HepG2 (cell line): ENCODE results near the gene PPP2R2B. TPM values are rescaled to one million over a fixed set of nuclear protein-coding genes. Genes with fewer than 3 reads are reported as not detected.

Experiments used
- ATAC-seq: fragments of 200-7000 bp; cut with Tn5 transposase; 3 replicates; pipeline ENCODE4 v1.9.1; 2020; ENCODE audit warnings: mild to moderate bottlenecking, moderate library complexity
- BruUV-seq: library from RNA; stranded (reverse); fragments of 400-500 nt; replicated peaks from 2 replicates; lab custom pipeline; 2021; lab: Mats Ljungman, UMichigan
- CTCF ChIA-PET: fragments of 300-600 bp; formaldehyde crosslinking; extraction: SDS; loops from one replicate; lab custom pipeline; 2021; ENCODE audit warnings: low total read pairs, inconsistent platforms, low intra/inter-chr PET ratio; lab: Yijun Ruan, JAX
- POLR2A ChIA-PET: fragments of 350-600 bp; sonication (Branson Sonifier 250); formaldehyde crosslinking; loops from one replicate; lab custom pipeline; 2020; ENCODE audit warnings: antibody characterized with exemption, inconsistent platforms; lab: Yijun Ruan, JAX
- DNase-seq: peaks from one replicate; pipeline ENCODE4 v3.0.0-alpha.2; 2015; ENCODE audit warnings: low spot score
- FAIRE-seq: peaks from 3 replicates; lab custom pipeline; 2011; peaks lifted over from hg19 to GRCh38; lab: Jason Lieb, UNC
- H2AFZ ChIP-seq: one replicate; pipeline ENCODE4 v1.6.1; 2011; ENCODE audit warnings: low read length, inconsistent platforms
- H3K27ac ChIP-seq: fragments of 300-600 bp; 3 replicates; pipeline ENCODE4 v1.8.0; 2011; ENCODE audit warnings: mixed run types, mild to moderate bottlenecking, mixed read lengths, low read length, inconsistent platforms; ENCODE audit not compliant: insufficient read depth; ENCODE audit errors: extremely low read length
- H3K27me3 ChIP-seq, 2 experiments: fragments of 200-600 bp in 1 of 2; 2 replicates in 1 of 2; 3 replicates in 1 of 2; pipeline versions ENCODE4 v1.6.0 to v1.8.0; 2011; ENCODE audit warnings: low read length in 2 of 2, mild to moderate bottlenecking in 2 of 2, moderate library complexity in 2 of 2, inconsistent platforms in 1 of 2; ENCODE audit not compliant: insufficient read depth in 2 of 2, control insufficient read depth in 1 of 2
- H3K36me3 ChIP-seq, 2 experiments: fragments of 200-600 bp in 1 of 2; replicated peaks in 1 of 2; 2 replicates in 1 of 2; 3 replicates in 1 of 2; pipeline versions ENCODE4 v1.5.1 to v1.8.0; 2011; ENCODE audit warnings: low read length in 2 of 2, inconsistent platforms in 1 of 2; ENCODE audit not compliant: insufficient read depth in 2 of 2, control insufficient read depth in 1 of 2
- H3K4me1 ChIP-seq: 2 replicates; pipeline ENCODE4 v1.5.1; 2012; ENCODE audit warnings: low read length, inconsistent platforms; ENCODE audit not compliant: insufficient read depth
- H3K4me2 ChIP-seq: 2 replicates; pipeline ENCODE4 v1.6.0; 2011; ENCODE audit warnings: low read depth, low read length, inconsistent platforms
- H3K4me3 ChIP-seq, 3 experiments: fragments of 200-600 bp in 1 of 3; sonication (generic), shearing (Covaris generic) in 1 of 3; replicated peaks in 1 of 3; 2 replicates each; pipeline ENCODE4 v1.5.1; 2011 to 2016; ENCODE audit warnings: low read length in 3 of 3, inconsistent platforms in 2 of 3, low read depth in 2 of 3, mild to moderate bottlenecking in 2 of 3, control low read depth in 1 of 3, mixed read lengths in 1 of 3; ENCODE audit not compliant: insufficient read depth in 1 of 3
- H3K79me2 ChIP-seq: one replicate; pipeline ENCODE4 v1.6.1; 2011; ENCODE audit warnings: low read length, inconsistent platforms; ENCODE audit not compliant: insufficient read depth
- H3K9ac ChIP-seq: 2 replicates; pipeline ENCODE4 v1.6.0; 2011; ENCODE audit warnings: mild to moderate bottlenecking, low read depth, low read length, inconsistent platforms; ENCODE audit not compliant: insufficient read depth
- H3K9me3 ChIP-seq: 2 replicates; pipeline ENCODE4 v1.5.1; 2012; ENCODE audit warnings: mild to moderate bottlenecking, low read length
- H4K20me1 ChIP-seq: 2 replicates; pipeline ENCODE4 v1.6.0; 2011; ENCODE audit warnings: inconsistent platforms, mild to moderate bottlenecking, low read length, moderate library complexity; ENCODE audit not compliant: insufficient read depth
- BRD4 ChIP-seq: sonication (generic); formaldehyde crosslinking; IDR thresholded peaks from 2 replicates; pipeline ENCODE4 v1.4.0; 2020; ENCODE audit warnings: missing genetic modification reagents
- EEA1 ChIP-seq: sonication (generic); formaldehyde crosslinking; IDR thresholded peaks from 2 replicates; pipeline ENCODE4 v1.5.1; 2020; ENCODE audit warnings: mild to moderate bottlenecking, missing genetic modification reagents, borderline replicate concordance
- KAT2B ChIP-seq: fragments of 150-350 bp; IDR thresholded peaks from 2 replicates; pipeline ENCODE4 v1.6.1; 2014; ENCODE audit warnings: low read depth, low read length, borderline replicate concordance
- MIER2 ChIP-seq: IDR thresholded peaks from 2 replicates; pipeline ENCODE4 v1.6.1; 2016; ENCODE audit warnings: missing biosample characterization, missing genetic modification reagents
- PRPF4 ChIP-seq: fragments of 200-400 bp; formaldehyde crosslinking; IDR thresholded peaks from 2 replicates; pipeline ENCODE4 v1.6.1; 2016; ENCODE audit warnings: low read length, low read depth; ENCODE audit not compliant: poor library complexity, severe bottlenecking
- ZEB1 ChIP-seq: IDR thresholded peaks from 2 replicates; pipeline ENCODE4 v1.6.1; 2012; ENCODE audit warnings: mild to moderate bottlenecking, low read depth, inconsistent platforms; ENCODE audit not compliant: insufficient replicate concordance
- ZNF441 ChIP-seq: sonication (generic); formaldehyde crosslinking; IDR thresholded peaks from 2 replicates; pipeline ENCODE4 v1.7.0; 2021; ENCODE audit warnings: missing genetic modification reagents, borderline replicate concordance
- ZNF549 ChIP-seq: sonication (generic); formaldehyde crosslinking; IDR thresholded peaks from 2 replicates; pipeline ENCODE4 v1.5.0; 2020; ENCODE audit warnings: missing genetic modification reagents
- ZNF788 ChIP-seq: sonication (generic); formaldehyde crosslinking; IDR thresholded peaks from 2 replicates; pipeline ENCODE4 v1.5.0; 2020; ENCODE audit warnings: mild to moderate bottlenecking, missing genetic modification reagents, borderline replicate concordance
- WGBS: methylation state at CpG from one replicate; pipeline ENCODE4 v1.1.6; 2017; ENCODE audit warnings: low lambda C conversion rate; 5-methylcytosine and 5-hydroxymethylcytosine counted together
- in situ Hi-C: cut with HindIII; loops from 2 replicates; pipeline ENCODE4 v1.10.0; 2017; ENCODE audit warnings: low pct_unique_long_range_greater_than_20kb; ENCODE audit not compliant: extremely low pct_ligation_motif_present
- intact Hi-C: fragments of 100-400 bp; cut with micrococcal nuclease; formaldehyde crosslinking; loops from one replicate; pipeline ENCODE4 v1.10.0; 2022; ENCODE audit not compliant: unreplicated experiment
- polyA plus RNA-seq, 8 experiments: library from polyadenylated mRNA; depleted of rRNA in 3 of 8; stranded (reverse) in 7 of 8; unstranded in 1 of 8; fragments of >200 nt; fragmentation: Illumina TruSeq in 4 of 8; extraction: Trizol in 4 of 8; gene quantifications; 2 replicates each; pipeline versions ENCODE4 v1.2.1 to v1.2.3, GENCODE V29; 2011 to 2016; ENCODE audit warnings: low read depth in 4 of 8, missing spikeins in 1 of 8, mixed read lengths in 1 of 8; ENCODE audit not compliant: insufficient read depth in 1 of 8
- total RNA-seq, 5 experiments: library from RNA; depleted of rRNA; stranded (reverse); fragments of >200 nt; fragmentation: Illumina TruSeq; extraction: Trizol; gene quantifications; 2 replicates each; pipeline ENCODE4 v1.2.3, GENCODE V29; 2016; ENCODE audit warnings: low read depth in 1 of 5

Gene PPP2R2B
- total and polyA plus RNA-seq, 2 of the 13 experiments (the other 11 are each of a cell fraction or from before 2014, with no cell fraction given): not detected

DNA sequence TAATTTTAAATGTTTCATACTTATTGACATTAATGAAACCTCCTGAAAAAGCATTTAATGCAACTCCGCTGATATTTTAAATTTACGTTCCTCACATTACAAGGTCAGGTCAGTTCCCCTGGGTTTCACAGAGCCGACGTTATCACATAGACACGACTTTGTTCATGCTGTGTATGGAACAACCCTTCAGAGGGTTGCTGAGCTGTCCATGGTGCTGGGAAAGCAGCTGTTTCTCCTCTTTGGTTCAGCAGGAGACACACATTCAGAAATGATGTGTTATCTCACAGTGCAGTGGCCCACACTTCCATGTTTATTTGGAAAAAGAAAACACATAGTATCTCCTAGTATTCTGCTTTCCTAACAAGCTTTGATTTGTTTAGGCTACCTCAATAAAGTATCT, 53.5 kb downstream of the PPP2R2B start (continued):
- TF ChIP-seq ZNF788 (CRISPR knock-in tag) (no peak), KAT2B (no peak), ZEB1 (no peak), MIER2 (CRISPR knock-in tag) (peak; percentile 99), EEA1 (CRISPR knock-in tag) (no peak), ZNF441 (0 out of 2 replicates have a peak, but pooled peaks have one; percentile 35), BRD4 (CRISPR knock-in tag) (no peak), ZNF549 (CRISPR knock-in tag) (no peak)

DNA sequence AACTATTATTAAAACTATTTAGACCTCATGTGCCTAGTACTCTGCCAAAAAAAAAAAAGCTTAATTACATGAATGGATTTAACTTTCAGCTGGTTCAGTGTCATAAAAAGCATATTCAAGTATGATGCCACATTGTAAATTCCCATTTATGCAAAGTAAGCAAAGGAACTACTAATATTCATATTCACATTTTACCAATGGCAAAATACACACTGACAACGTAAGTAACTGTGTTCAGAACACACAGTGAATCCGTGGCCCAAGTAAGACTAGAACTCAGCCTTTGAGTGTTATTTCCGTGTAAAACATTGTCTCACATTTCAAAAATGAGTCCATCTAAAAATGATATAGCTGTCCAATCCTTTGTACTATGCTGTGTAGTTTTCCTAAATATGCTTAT, 56.8 kb downstream of the PPP2R2B start:
- ChIA-PET POLR2A (no interaction called here), CTCF (no interaction called here)
- Histone ChIP-seq H3K27me3 (no peaks in the 10 kb centered on the region), H3K9ac (no peak overlapping the region), H3K79me2 (no peaks in the 10 kb centered on the region), H3K4me2 (no peak overlapping the region), H4K20me1 (no peaks in the 10 kb centered on the region), H3K36me3 (no peaks in the 10 kb centered on the region), H3K4me1 (no peaks in the 10 kb centered on the region), H2AFZ (no peak overlapping the region), H3K9me3 (no peaks in the 10 kb centered on the region), H3K4me3 (no peak overlapping the region), H3K27ac (no peak overlapping the region)
- in situ Hi-C loops (no loop called here), intact Hi-C loops (no loop called here)
- WGBS: 15% methylated on average over 3 of the region's 3 CpGs
- DNase-seq (no peak), FAIRE-seq (no peak), ATAC-seq (no peak)
- no peak for TF ChIP-seq PRPF4
- no TSS peak for BruUV-seq
